ENCODE data around the gene AKIRIN2.

- no peak for TF ChIP-seq EZH2 (IDR thresholded peaks at IDR 0.05; ENCODE audit: borderline replicate concordance, insufficient read depth, low read depth, low read length, poor library complexity, severe bottlenecking)
- TF ChIP-seq CTCF (IDR thresholded peaks at IDR 0.05): no peak
Observed at GRCh38 chr6:87687296-87687695, 14.7 kb downstream of the AKIRIN2 start.
